ENCODE data around the gene ANGPTL2. TPM values are rescaled to one million over a fixed set of nuclear protein-coding genes. Genes with fewer than 3 reads are reported as not detected.

ANGPTL2 gene
- total and polyA plus RNA-seq, 9 of the 15 experiments (the other 6 are each of a cell fraction or from before 2014, with no cell fraction given), result not detected

GRCh38 chr9:127099664-127100063, 22.8 kb downstream of the ANGPTL2 start (continued):
- TF ChIP-seq RERE (CRISPR knock-in tag; IDR thresholded peaks at IDR 0.05; ENCODE audit: borderline replicate concordance) (no peak), TBP (optimal IDR thresholded peaks at IDR 0.05; ENCODE audit: low read depth, low read length) (no peak), ZNF561 (CRISPR knock-in tag; conservative IDR thresholded peaks at IDR 0.05) (no peak), GTF3C2 (IDR thresholded peaks at IDR 0.05; ENCODE audit: borderline replicate concordance, extremely low read depth, insufficient read length) (no peak), MECOM (CRISPR knock-in tag; IDR thresholded peaks at IDR 0.05) (no peak), RBM22 (IDR thresholded peaks at IDR 0.05; ENCODE audit: low read depth, low read length, poor library complexity, severe bottlenecking) (no peak), KAT7 (CRISPR knock-in tag; IDR thresholded peaks at IDR 0.05; ENCODE audit: borderline replicate concordance) (no peak), SIRT6 (IDR thresholded peaks at IDR 0.05; ENCODE audit: low read depth, low read length) (no peak), MCM3 (IDR thresholded peaks at IDR 0.05) (no peak)
- TF ChIP-seq, protein P1, sequence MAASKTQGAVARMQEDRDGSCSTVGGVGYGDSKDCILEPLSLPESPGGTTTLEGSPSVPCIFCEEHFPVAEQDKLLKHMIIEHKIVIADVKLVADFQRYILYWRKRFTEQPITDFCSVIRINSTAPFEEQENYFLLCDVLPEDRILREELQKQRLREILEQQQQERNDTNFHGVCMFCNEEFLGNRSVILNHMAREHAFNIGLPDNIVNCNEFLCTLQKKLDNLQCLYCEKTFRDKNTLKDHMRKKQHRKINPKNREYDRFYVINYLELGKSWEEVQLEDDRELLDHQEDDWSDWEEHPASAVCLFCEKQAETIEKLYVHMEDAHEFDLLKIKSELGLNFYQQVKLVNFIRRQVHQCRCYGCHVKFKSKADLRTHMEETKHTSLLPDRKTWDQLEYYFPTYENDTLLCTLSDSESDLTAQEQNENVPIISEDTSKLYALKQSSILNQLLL (CRISPR knock-in tag; IDR thresholded peaks at IDR 0.05; ENCODE audit: borderline replicate concordance), result no peak
- TF ChIP-seq, protein P2, sequence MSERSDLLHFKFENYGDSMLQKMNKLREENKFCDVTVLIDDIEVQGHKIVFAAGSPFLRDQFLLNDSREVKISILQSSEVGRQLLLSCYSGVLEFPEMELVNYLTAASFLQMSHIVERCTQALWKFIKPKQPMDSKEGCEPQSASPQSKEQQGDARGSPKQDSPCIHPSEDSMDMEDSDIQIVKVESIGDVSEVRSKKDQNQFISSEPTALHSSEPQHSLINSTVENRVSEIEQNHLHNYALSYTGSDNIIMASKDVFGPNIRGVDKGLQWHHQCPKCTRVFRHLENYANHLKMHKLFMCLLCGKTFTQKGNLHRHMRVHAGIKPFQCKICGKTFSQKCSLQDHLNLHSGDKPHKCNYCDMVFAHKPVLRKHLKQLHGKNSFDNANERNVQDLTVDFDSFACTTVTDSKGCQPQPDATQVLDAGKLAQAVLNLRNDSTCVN (CRISPR knock-in tag; IDR thresholded peaks at IDR 0.05), result no peak
- TF ChIP-seq, protein P3, sequence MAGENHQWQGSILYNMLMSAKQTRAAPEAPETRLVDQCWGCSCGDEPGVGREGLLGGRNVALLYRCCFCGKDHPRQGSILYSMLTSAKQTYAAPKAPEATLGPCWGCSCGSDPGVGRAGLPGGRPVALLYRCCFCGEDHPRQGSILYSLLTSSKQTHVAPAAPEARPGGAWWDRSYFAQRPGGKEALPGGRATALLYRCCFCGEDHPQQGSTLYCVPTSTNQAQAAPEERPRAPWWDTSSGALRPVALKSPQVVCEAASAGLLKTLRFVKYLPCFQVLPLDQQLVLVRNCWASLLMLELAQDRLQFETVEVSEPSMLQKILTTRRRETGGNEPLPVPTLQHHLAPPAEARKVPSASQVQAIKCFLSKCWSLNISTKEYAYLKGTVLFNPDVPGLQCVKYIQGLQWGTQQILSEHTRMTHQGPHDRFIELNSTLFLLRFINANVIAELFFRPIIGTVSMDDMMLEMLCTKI (IDR thresholded peaks at IDR 0.05; ENCODE audit: partially characterized antibody), result no peak

Data from K562 (cell line).